Spinal cord (tissue), 10 donors: ENCODE data around the gene TMEM51. TPM values are rescaled to one million over a fixed set of nuclear protein-coding genes. Genes with fewer than 3 reads are reported as not detected.

Source experiments
- DNase-seq, 6 donors: peaks; one replicate each; pipeline versions ENCODE4 v3.0.0 to v3.0.0-alpha.2; 2013 to 2015; ENCODE audit warnings: low spot score in 6 of 6, low read depth in 4 of 6
- H3K27ac ChIP-seq: one replicate; pipeline ENCODE4 v1.5.1; 2013; ENCODE audit warnings: low read depth, low read length, control low read depth
- H3K27me3 ChIP-seq: one replicate; pipeline ENCODE4 v1.6.1; 2013; ENCODE audit warnings: low read length; ENCODE audit not compliant: control insufficient read depth, insufficient read depth
- H3K36me3 ChIP-seq: one replicate; pipeline ENCODE4 v1.6.1; 2013; ENCODE audit warnings: low read length; ENCODE audit not compliant: control insufficient read depth, insufficient read depth
- H3K4me1 ChIP-seq: one replicate; pipeline ENCODE4 v1.6.1; 2013; ENCODE audit warnings: low read length; ENCODE audit not compliant: control insufficient read depth, insufficient read depth
- H3K4me3 ChIP-seq: one replicate; pipeline ENCODE4 v1.5.1; 2013; ENCODE audit warnings: low read depth, low read length, control low read depth
- H3K9me3 ChIP-seq: one replicate; pipeline ENCODE4 v1.6.1; 2013; ENCODE audit warnings: low read length; ENCODE audit not compliant: control insufficient read depth, insufficient read depth
- WGBS: methylation state at CpG from one replicate; pipeline ENCODE4 v1.1.5; 2013; ENCODE audit warnings: missing lambda C conversion rate; ENCODE audit not compliant: insufficient coverage; 5-methylcytosine and 5-hydroxymethylcytosine counted together
- polyA plus RNA-seq, 2 donors: library from polyadenylated mRNA; unstranded; fragments of 120-200 nt; gene quantifications; one replicate each; pipeline ENCODE4 v1.2.1, GENCODE V29; 2013; ENCODE audit not compliant: insufficient read length in 2 of 2
- total RNA-seq, 2 donors: library from RNA; depleted of rRNA in 1 of 2; stranded (reverse); fragments of 120-200 nt in 1 of 2; fragments of >200 nt in 1 of 2; gene quantifications; one replicate each; pipeline versions ENCODE4 v1.2.3 to v1.2.4, GENCODE V29; 2013 to 2014
- donor health status: healthy.

TMEM51 gene
- total and polyA plus RNA-seq, 4 donors: 3.9 to 14.4 (median 12.1) TPM

GRCh38 chr1:15211424-15211823, 57.9 kb downstream of the TMEM51 start:
- WGBS: no CpG with 5 or more reads among the region's 3 CpGs
- Histone ChIP-seq H3K36me3 (peaks cover 7% of the 10 kb centered on the region), H3K27me3 (no peaks in the 10 kb centered on the region), H3K4me3 (no peak overlapping the region), H3K9me3 (no peaks in the 10 kb centered on the region), H3K4me1 (peaks cover 47% of the 10 kb centered on the region), H3K27ac (no peak overlapping the region)
- DNase-seq: no peak

- WGBS: 65% methylated on average over 11 of the region's 17 CpGs
- no peak for DNase-seq
- Histone ChIP-seq H3K9me3 (no peaks in the 10 kb centered on the region), H3K27me3 (no peaks in the 10 kb centered on the region), H3K27ac (peak overlapping the region; percentile 15), H3K4me3 (no peak overlapping the region), H3K4me1 (peaks cover 37% of the 10 kb centered on the region), H3K36me3 (peaks cover 7% of the 10 kb centered on the region)
Measured at GRCh38 chr1:15212216-15212953, 58.8 kb downstream of the TMEM51 start.

- Histone ChIP-seq H3K4me3 (no peak overlapping the region), H3K9me3 (no peaks in the 10 kb centered on the region), H3K36me3 (peaks cover 7% of the 10 kb centered on the region), H3K4me1 (peaks cover 32% of the 10 kb centered on the region), H3K27ac (no peak overlapping the region), H3K27me3 (no peaks in the 10 kb centered on the region)
- no peak for DNase-seq
- 73% methylated on average over 2 of the region's 3 CpGs for WGBS
Measured at GRCh38 chr1:15212954-15213291, 59.4 kb downstream of the TMEM51 start.

GRCh38 chr1:15213341-15213821, 59.8 kb downstream of the TMEM51 start:
- Histone ChIP-seq H3K4me3 (no peak overlapping the region), H3K4me1 (peaks cover 28% of the 10 kb centered on the region), H3K9me3 (no peaks in the 10 kb centered on the region), H3K27ac (peak overlapping the region; percentile 83), H3K27me3 (no peaks in the 10 kb centered on the region), H3K36me3 (peaks cover 7% of the 10 kb centered on the region)
- DNase-seq: peak in 2 of 6 donors; percentile 37 to 66
- 51% methylated on average over 5 of the region's 7 CpGs for WGBS

- peak in 2 of 6 donors; percentile 58 to 83 for DNase-seq
- Histone ChIP-seq H3K4me3 (no peak overlapping the region), H3K4me1 (peaks cover 28% of the 10 kb centered on the region), H3K27ac (peak overlapping the region; percentile 83), H3K9me3 (peaks cover 4% of the 10 kb centered on the region), H3K27me3 (no peaks in the 10 kb centered on the region), H3K36me3 (peaks cover 11% of the 10 kb centered on the region)
- WGBS: 54% methylated on average over 19 of the region's 19 CpGs
Measured at GRCh38 chr1:15214527-15214926, 61.0 kb downstream of the TMEM51 start.

GRCh38 chr1:15215116-15215515, 61.6 kb downstream of the TMEM51 start:
- Histone ChIP-seq H3K9me3 (peaks cover 4% of the 10 kb centered on the region), H3K27ac (peak overlapping the region; percentile 83), H3K27me3 (no peaks in the 10 kb centered on the region), H3K36me3 (peaks cover 15% of the 10 kb centered on the region), H3K4me3 (no peak overlapping the region), H3K4me1 (peaks cover 28% of the 10 kb centered on the region)
- no peak for DNase-seq
- WGBS: 93% methylated on average over 22 of the region's 23 CpGs

- Histone ChIP-seq H3K27me3 (no peaks in the 10 kb centered on the region), H3K9me3 (peaks cover 4% of the 10 kb centered on the region), H3K4me1 (peaks cover 23% of the 10 kb centered on the region), H3K36me3 (peaks cover 15% of the 10 kb centered on the region), H3K27ac (no peak overlapping the region), H3K4me3 (no peak overlapping the region)
- DNase-seq: no peak
- WGBS: no CpG with 5 or more reads among the region's 1 CpG
Measured at GRCh38 chr1:15217654-15218053, 64.1 kb downstream of the TMEM51 start.

- Histone ChIP-seq H3K36me3 (peaks cover 15% of the 10 kb centered on the region), H3K27me3 (no peaks in the 10 kb centered on the region), H3K27ac (no peak overlapping the region), H3K4me3 (no peak overlapping the region), H3K9me3 (peaks cover 4% of the 10 kb centered on the region), H3K4me1 (peaks cover 17% of the 10 kb centered on the region)
- 35% methylated on average over 2 of the region's 6 CpGs for WGBS
- DNase-seq: no peak
Measured at GRCh38 chr1:15218287-15219279, 65.0 kb downstream of the TMEM51 start.

- WGBS: 96% methylated on average over 22 of the region's 22 CpGs
- no peak overlapping the region for H3K27ac ChIP-seq
- H3K36me3 ChIP-seq: peaks cover 15% of the 10 kb centered on the region
- no peak overlapping the region for H3K4me3 ChIP-seq
- H3K9me3 ChIP-seq: peaks cover 4% of the 10 kb centered on the region
- H3K4me1 ChIP-seq: peaks cover 9% of the 10 kb centered on the region
- H3K27me3 ChIP-seq: no peaks in the 10 kb centered on the region
- no peak for DNase-seq
Measured at GRCh38 chr1:15219280-15220023, 65.9 kb downstream of the TMEM51 start.
